Measurements from ENCODE around the gene KCNA10. TPM values are rescaled to one million over a fixed set of nuclear protein-coding genes. Genes with fewer than 3 reads are reported as not detected.

Gene KCNA10
- total RNA-seq, 1 experiment from 2014 or later, result not detected

GRCh38 chr1:110523011-110523410, 4.0 kb upstream of the KCNA10 start:
- no TSS peak for BruUV-seq (replicated peaks)
- ATAC-seq, result no peak
- Histone ChIP-seq H3K27ac (ENCODE audit: low read depth, low read length) (no peak overlapping the region), H3K27me3 (ENCODE audit: insufficient read depth, low read length) (peaks cover 43% of the 10 kb centered on the region; the same call in 1 of the 2 replicates), H2AFZ (ENCODE audit: low read depth, low read length, poor library complexity, severe bottlenecking) (no peak overlapping the region), H3K9ac (ENCODE audit: low read length) (no peak overlapping the region), H3K79me2 (ENCODE audit: insufficient read depth, low read length) (no peaks in the 10 kb centered on the region), H3K36me3 (ENCODE audit: control insufficient read depth in 1 of 2, insufficient read depth in 2 of 2, low read length in 2 of 2) (no peaks in the 10 kb centered on the region), H3K4me1 (ENCODE audit: control insufficient read depth in 1 of 2, insufficient read depth in 2 of 2, low read length in 2 of 2) (peaks cover 0 to 8% of the 10 kb centered on the region in 2 experiments; a peak in 1 of 4 replicates), H3K4me2 (ENCODE audit: low read length) (no peak overlapping the region), H3K9me3 (ENCODE audit: control insufficient read depth in 1 of 2, insufficient read depth in 1 of 2, low read depth in 1 of 2, low read length in 2 of 2) (no peaks in the 10 kb centered on the region), H4K20me1 (ENCODE audit: insufficient read depth) (no peaks in the 10 kb centered on the region), H3K4me3 (replicated peaks in 1 of 2; ENCODE audit: low read depth in 1 of 2, low read length in 2 of 2) (no peak overlapping the region), H3K9me2 (ENCODE audit: insufficient read depth) (no peaks in the 10 kb centered on the region)
- POLR2A ChIA-PET, result no interaction called here
- RAD21 ChIA-PET (ENCODE audit: low non-redundant PET in 1 of 2, low total read pairs in 2 of 2, uncharacterized antibody in 2 of 2, unreplicated experiment in 2 of 2), result no interaction called here
- intact Hi-C loops (cut with micrococcal nuclease), result loop anchor here (5.0 kb wide), 1 partner anchor 244 kb away; no protein-coding TSS in a partner anchor
- no peak for DNase-seq (ENCODE audit: low read depth, low spot score)
- TF ChIP-seq SRF (IDR thresholded peaks at IDR 0.05; ENCODE audit: low read depth) (no peak), CBX3 (IDR thresholded peaks at IDR 0.05; ENCODE audit: low read depth) (no peak), ZFX (IDR thresholded peaks at IDR 0.05) (no peak), TCF7L2 (IDR thresholded peaks at IDR 0.05; ENCODE audit: borderline replicate concordance, extremely low read depth, insufficient read depth, insufficient read length) (no peak), POLR2AphosphoS5 (IDR thresholded peaks at IDR 0.05; ENCODE audit: low read depth, low read length) (no peak), SIN3A (IDR thresholded peaks at IDR 0.05; ENCODE audit: low read depth) (no peak), ELF1 (IDR thresholded peaks at IDR 0.05; ENCODE audit: borderline replicate concordance, low read depth) (no peak), FOSL1 (IDR thresholded peaks at IDR 0.05; ENCODE audit: low read depth) (no peak), ZBTB33 (IDR thresholded peaks at IDR 0.05; ENCODE audit: extremely low read depth, insufficient replicate concordance, low read length) (no peak), EGR1 (IDR thresholded peaks at IDR 0.05; ENCODE audit: low read depth) (no peak)
- TF ChIP-seq, protein P1, sequence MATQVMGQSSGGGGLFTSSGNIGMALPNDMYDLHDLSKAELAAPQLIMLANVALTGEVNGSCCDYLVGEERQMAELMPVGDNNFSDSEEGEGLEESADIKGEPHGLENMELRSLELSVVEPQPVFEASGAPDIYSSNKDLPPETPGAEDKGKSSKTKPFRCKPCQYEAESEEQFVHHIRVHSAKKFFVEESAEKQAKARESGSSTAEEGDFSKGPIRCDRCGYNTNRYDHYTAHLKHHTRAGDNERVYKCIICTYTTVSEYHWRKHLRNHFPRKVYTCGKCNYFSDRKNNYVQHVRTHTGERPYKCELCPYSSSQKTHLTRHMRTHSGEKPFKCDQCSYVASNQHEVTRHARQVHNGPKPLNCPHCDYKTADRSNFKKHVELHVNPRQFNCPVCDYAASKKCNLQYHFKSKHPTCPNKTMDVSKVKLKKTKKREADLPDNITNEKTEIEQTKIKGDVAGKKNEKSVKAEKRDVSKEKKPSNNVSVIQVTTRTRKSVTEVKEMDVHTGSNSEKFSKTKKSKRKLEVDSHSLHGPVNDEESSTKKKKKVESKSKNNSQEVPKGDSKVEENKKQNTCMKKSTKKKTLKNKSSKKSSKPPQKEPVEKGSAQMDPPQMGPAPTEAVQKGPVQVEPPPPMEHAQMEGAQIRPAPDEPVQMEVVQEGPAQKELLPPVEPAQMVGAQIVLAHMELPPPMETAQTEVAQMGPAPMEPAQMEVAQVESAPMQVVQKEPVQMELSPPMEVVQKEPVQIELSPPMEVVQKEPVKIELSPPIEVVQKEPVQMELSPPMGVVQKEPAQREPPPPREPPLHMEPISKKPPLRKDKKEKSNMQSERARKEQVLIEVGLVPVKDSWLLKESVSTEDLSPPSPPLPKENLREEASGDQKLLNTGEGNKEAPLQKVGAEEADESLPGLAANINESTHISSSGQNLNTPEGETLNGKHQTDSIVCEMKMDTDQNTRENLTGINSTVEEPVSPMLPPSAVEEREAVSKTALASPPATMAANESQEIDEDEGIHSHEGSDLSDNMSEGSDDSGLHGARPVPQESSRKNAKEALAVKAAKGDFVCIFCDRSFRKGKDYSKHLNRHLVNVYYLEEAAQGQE (IDR thresholded peaks at IDR 0.05; ENCODE audit: low read depth), result no peak
- CTCF ChIA-PET, result interaction anchor here (0.6 to 2.4 kb wide), 3 partner anchors 27 to 260 kb away, joined by 3 to 13 read pairs (median 11); no protein-coding TSS in a partner anchor
